GM23338 (cell line): ENCODE data around the gene USP2. TPM values are rescaled to one million over a fixed set of nuclear protein-coding genes. Genes with fewer than 3 reads are reported as not detected.

Experiments used
- ATAC-seq: fragments of 200-7000 bp; cut with Tn5 transposase; 3 replicates; pipeline ENCODE4 v1.9.1; 2020
- DNase-seq: peaks from one replicate; pipeline ENCODE4 v3.0.0-alpha.2; 2015; ENCODE audit warnings: low spot score
- H2AFZ ChIP-seq: fragments of 200-600 bp; sonication (generic); 2 replicates; pipeline ENCODE4 v1.8.0; 2016; ENCODE audit warnings: antibody characterized with exemption, mild to moderate bottlenecking, moderate library complexity
- H3F3A ChIP-seq: fragments of 200-600 bp; sonication (generic); replicated peaks from 2 replicates; pipeline ENCODE4 v1.8.0; 2017; ENCODE audit warnings: antibody characterized with exemption, mixed run types, low read depth
- H3K27ac ChIP-seq: fragments of 200-600 bp; sonication (generic); 2 replicates; pipeline ENCODE4 v1.6.1; 2016; ENCODE audit warnings: low read depth
- H3K27me3 ChIP-seq: fragments of 200-600 bp; sonication (generic); 2 replicates; pipeline ENCODE4 v1.8.0; 2016; ENCODE audit warnings: mild to moderate bottlenecking, mixed run types, moderate library complexity; ENCODE audit not compliant: insufficient read depth
- H3K36me3 ChIP-seq: fragments of 200-600 bp; sonication (generic); 2 replicates; pipeline ENCODE4 v1.8.0; 2016; ENCODE audit warnings: mild to moderate bottlenecking; ENCODE audit not compliant: insufficient read depth
- H3K4me1 ChIP-seq: fragments of 200-600 bp; sonication (generic); 2 replicates; pipeline ENCODE4 v1.8.0; 2016; ENCODE audit warnings: mild to moderate bottlenecking, moderate library complexity; ENCODE audit not compliant: insufficient read depth
- H3K4me2 ChIP-seq: fragments of 200-600 bp; sonication (generic); 2 replicates; pipeline ENCODE4 v1.7.1; 2017; ENCODE audit warnings: mixed run types
- H3K4me3 ChIP-seq: fragments of 200-600 bp; sonication (generic); 2 replicates; pipeline ENCODE4 v1.6.1; 2016; ENCODE audit warnings: mixed run types
- H3K79me2 ChIP-seq: fragments of 200-600 bp; sonication (generic); replicated peaks from 2 replicates; pipeline ENCODE4 v1.8.0; 2017; ENCODE audit warnings: mild to moderate bottlenecking; ENCODE audit not compliant: insufficient read depth
- H3K9me2 ChIP-seq: fragments of 200-600 bp; sonication (generic); 2 replicates; pipeline ENCODE4 v1.8.0; 2017; ENCODE audit not compliant: insufficient read depth
- H4K20me1 ChIP-seq: fragments of 200-600 bp; sonication (generic); replicated peaks from 2 replicates; pipeline ENCODE4 v1.8.0; 2017; ENCODE audit warnings: mild to moderate bottlenecking; ENCODE audit not compliant: insufficient read depth
- H3K27ac Mint-ChIP-seq: 2 replicates; pipeline ENCODE4 v1.8.0; 2020; ENCODE audit warnings: inconsistent platforms, mild to moderate bottlenecking, moderate library complexity, mixed read lengths
- H3K27me3 Mint-ChIP-seq: 3 replicates; pipeline ENCODE4 v1.8.0; 2022; ENCODE audit warnings: low read depth, mild to moderate bottlenecking, moderate library complexity, mixed read lengths, inconsistent platforms; ENCODE audit not compliant: insufficient read depth, poor library complexity
- H3K36me3 Mint-ChIP-seq: 3 replicates; pipeline ENCODE4 v1.8.0; 2021; ENCODE audit warnings: low read depth, mild to moderate bottlenecking, inconsistent platforms, moderate library complexity, mixed read lengths
- H3K4me1 Mint-ChIP-seq: 3 replicates; pipeline ENCODE4 v1.8.0; 2020; ENCODE audit warnings: mild to moderate bottlenecking, inconsistent platforms, mixed read lengths
- H3K4me3 Mint-ChIP-seq: 3 replicates; pipeline ENCODE4 v1.8.0; 2021; ENCODE audit warnings: moderate library complexity, mild to moderate bottlenecking, inconsistent platforms, mixed read lengths
- H3K9me3 Mint-ChIP-seq: 3 replicates; pipeline ENCODE4 v1.8.0; 2020; ENCODE audit warnings: moderate library complexity, mild to moderate bottlenecking, inconsistent platforms, mixed read lengths
- CREB1 ChIP-seq: fragments of 250-450 bp; sonication (Bioruptor Pico); IDR thresholded peaks from 2 replicates; pipeline ENCODE4 v1.5.0; 2020; ENCODE audit warnings: low read depth, mild to moderate bottlenecking, moderate library complexity
- CTCF ChIP-seq, 2 experiments: fragments of 200-600 bp in 1 of 2; sonication (generic) in 1 of 2; conservative IDR thresholded peaks; 2 replicates each; pipeline versions ENCODE4 v1.5.1 to v1.6.1; 2016 to 2017; ENCODE audit warnings: antibody characterized with exemption in 2 of 2, low read depth in 2 of 2, mild to moderate bottlenecking in 2 of 2, moderate library complexity in 1 of 2
- EZH2 ChIP-seq: fragments of 200-600 bp; sonication (generic); IDR thresholded peaks from one replicate; pipeline ENCODE4 v1.8.0; 2017; ENCODE audit warnings: antibody characterized with exemption, mild to moderate bottlenecking, low read depth; ENCODE audit not compliant: unreplicated experiment
- EZH2phosphoT487 ChIP-seq: fragments of 200-600 bp; sonication (generic); IDR thresholded peaks from one replicate; pipeline ENCODE4 v1.8.1; 2018; ENCODE audit warnings: antibody characterized with exemption; ENCODE audit not compliant: unreplicated experiment
- JUNB ChIP-seq: IDR thresholded peaks from one replicate; pipeline ENCODE4 v1.6.1; 2016; ENCODE audit warnings: antibody characterized with exemption; ENCODE audit not compliant: unreplicated experiment
- NANOG ChIP-seq: IDR thresholded peaks from 2 replicates; pipeline ENCODE4 v1.6.1; 2016; ENCODE audit warnings: antibody characterized with exemption, borderline replicate concordance
- POLR2AphosphoS5 ChIP-seq: IDR thresholded peaks from 2 replicates; pipeline ENCODE4 v1.6.1; 2016; ENCODE audit warnings: antibody characterized with exemption, low read depth
- STAT1 ChIP-seq: IDR thresholded peaks from one replicate; pipeline ENCODE4 v1.6.1; 2016; ENCODE audit warnings: antibody characterized with exemption; ENCODE audit not compliant: unreplicated experiment
- ZNF114 ChIP-seq: fragments of 250-450 bp; sonication (Bioruptor Pico); IDR thresholded peaks from 2 replicates; pipeline ENCODE4 v1.5.0; 2020; ENCODE audit warnings: mild to moderate bottlenecking, moderate library complexity
- ZNF331 ChIP-seq: fragments of 250-450 bp; sonication (Bioruptor Pico); IDR thresholded peaks from 2 replicates; pipeline ENCODE4 v1.5.0; 2020; ENCODE audit warnings: low read depth, mild to moderate bottlenecking, moderate library complexity
- polyA plus RNA-seq: library from polyadenylated mRNA; unstranded; fragments of >200 nt; fragmentation: Nextera tagmentation; extraction: Ambion mirVana; gene quantifications from 2 replicates; pipeline ENCODE4 v1.2.1, GENCODE V29; 2016
- total RNA-seq: library from RNA; depleted of rRNA; stranded (reverse); fragments of >200 nt; shearing (Covaris generic); gene quantifications from 2 replicates; pipeline ENCODE4 v1.2.3, GENCODE V29; 2014
- TF ChIP-seq, protein P1 (sequence below): IDR thresholded peaks from 2 replicates; pipeline ENCODE4 v1.6.1; 2016; ENCODE audit warnings: antibody characterized with exemption
- TF ChIP-seq, protein P2 (sequence below): fragments of 250-450 bp; sonication (Bioruptor Pico); IDR thresholded peaks from 2 replicates; pipeline ENCODE4 v1.5.0; 2020; ENCODE audit warnings: mild to moderate bottlenecking, moderate library complexity

USP2 gene
- total and polyA plus RNA-seq, 2 experiments from 2014 or later: 4.9 to 5.0 TPM

GRCh38 chr11:119357074-119357473 lies 24.4 kb downstream of the USP2 start:
- Histone ChIP-seq H3K4me1 (peaks cover 31% of the 10 kb centered on the region), H3K79me2 (no peaks in the 10 kb centered on the region), H3K4me3 (peak overlapping the region; percentile 96; the same call in 1 of the 2 replicates), H3K4me2 (no peak overlapping the region), H3F3A (peaks cover 3% of the 10 kb centered on the region; the same call in 1 of the 2 replicates), H2AFZ (no peak overlapping the region), H3K9me2 (no peaks in the 10 kb centered on the region), H3K27ac (no peak overlapping the region), H3K27me3 (peaks cover 30% of the 10 kb centered on the region), H4K20me1 (peaks cover 4% of the 10 kb centered on the region; the same call in 1 of the 2 replicates), H3K36me3 (no peaks in the 10 kb centered on the region)
- TF ChIP-seq NANOG (no peak), ZNF331 (CRISPR knock-in tag) (no peak), CREB1 (CRISPR knock-in tag) (no peak), CTCF (conservative IDR thresholded peaks at IDR 0.05; ENCODE audit: low read depth in 2 of 2) (no peak), JUNB (no peak), ZNF114 (no peak), EZH2phosphoT487 (no peak), STAT1 (no peak), EZH2 (no peak)
- no peaks in the 10 kb centered on the region; the same call in 2 of the 3 replicates for H3K9me3 Mint-ChIP-seq
- peaks cover 38% of the 10 kb centered on the region for H3K4me1 Mint-ChIP-seq
- H3K36me3 Mint-ChIP-seq: peaks cover 19% of the 10 kb centered on the region
- ATAC-seq: peak; percentile 4
- H3K27ac Mint-ChIP-seq: no peak overlapping the region
- DNase-seq: no peak
- peak overlapping the region; percentile 55 for H3K4me3 Mint-ChIP-seq
- peaks cover 12% of the 10 kb centered on the region for H3K27me3 Mint-ChIP-seq

GRCh38 chr11:119356349-119357031 lies 25.0 kb downstream of the USP2 start:
- DNase-seq (peak; percentile 97), ATAC-seq (peak; percentile 83)
- H3K4me2 ChIP-seq: peak overlapping the region; percentile 100
- no peaks in the 10 kb centered on the region for H3K79me2 ChIP-seq
- no peaks in the 10 kb centered on the region for H3K9me2 ChIP-seq
- Mint-ChIP-seq H3K9me3 (no peaks in the 10 kb centered on the region; the same call in 2 of the 3 replicates), H3K36me3 (peaks cover 19% of the 10 kb centered on the region), H3K4me1 (peaks cover 32% of the 10 kb centered on the region), H3K27ac (peak overlapping the region; percentile 85), H3K27me3 (peaks cover 12% of the 10 kb centered on the region), H3K4me3 (peak overlapping the region; percentile 79)
- 0 out of 2 replicates have a peak, but pooled peaks cover 3% of the 10 kb centered on the region for H3F3A ChIP-seq
- H2AFZ ChIP-seq: peak overlapping the region; percentile 100
- H3K27ac ChIP-seq: no peak overlapping the region
- no peaks in the 10 kb centered on the region; the same call in 1 of the 2 replicates for H4K20me1 ChIP-seq
- H3K36me3 ChIP-seq: no peaks in the 10 kb centered on the region
- H3K4me3 ChIP-seq: peak overlapping the region; percentile 96
- peaks cover 25% of the 10 kb centered on the region for H3K27me3 ChIP-seq
- peaks cover 26% of the 10 kb centered on the region for H3K4me1 ChIP-seq
- TF ChIP-seq, protein P1, sequence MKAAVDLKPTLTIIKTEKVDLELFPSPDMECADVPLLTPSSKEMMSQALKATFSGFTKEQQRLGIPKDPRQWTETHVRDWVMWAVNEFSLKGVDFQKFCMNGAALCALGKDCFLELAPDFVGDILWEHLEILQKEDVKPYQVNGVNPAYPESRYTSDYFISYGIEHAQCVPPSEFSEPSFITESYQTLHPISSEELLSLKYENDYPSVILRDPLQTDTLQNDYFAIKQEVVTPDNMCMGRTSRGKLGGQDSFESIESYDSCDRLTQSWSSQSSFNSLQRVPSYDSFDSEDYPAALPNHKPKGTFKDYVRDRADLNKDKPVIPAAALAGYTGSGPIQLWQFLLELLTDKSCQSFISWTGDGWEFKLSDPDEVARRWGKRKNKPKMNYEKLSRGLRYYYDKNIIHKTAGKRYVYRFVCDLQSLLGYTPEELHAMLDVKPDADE: no peak
- TF ChIP-seq, protein P2, sequence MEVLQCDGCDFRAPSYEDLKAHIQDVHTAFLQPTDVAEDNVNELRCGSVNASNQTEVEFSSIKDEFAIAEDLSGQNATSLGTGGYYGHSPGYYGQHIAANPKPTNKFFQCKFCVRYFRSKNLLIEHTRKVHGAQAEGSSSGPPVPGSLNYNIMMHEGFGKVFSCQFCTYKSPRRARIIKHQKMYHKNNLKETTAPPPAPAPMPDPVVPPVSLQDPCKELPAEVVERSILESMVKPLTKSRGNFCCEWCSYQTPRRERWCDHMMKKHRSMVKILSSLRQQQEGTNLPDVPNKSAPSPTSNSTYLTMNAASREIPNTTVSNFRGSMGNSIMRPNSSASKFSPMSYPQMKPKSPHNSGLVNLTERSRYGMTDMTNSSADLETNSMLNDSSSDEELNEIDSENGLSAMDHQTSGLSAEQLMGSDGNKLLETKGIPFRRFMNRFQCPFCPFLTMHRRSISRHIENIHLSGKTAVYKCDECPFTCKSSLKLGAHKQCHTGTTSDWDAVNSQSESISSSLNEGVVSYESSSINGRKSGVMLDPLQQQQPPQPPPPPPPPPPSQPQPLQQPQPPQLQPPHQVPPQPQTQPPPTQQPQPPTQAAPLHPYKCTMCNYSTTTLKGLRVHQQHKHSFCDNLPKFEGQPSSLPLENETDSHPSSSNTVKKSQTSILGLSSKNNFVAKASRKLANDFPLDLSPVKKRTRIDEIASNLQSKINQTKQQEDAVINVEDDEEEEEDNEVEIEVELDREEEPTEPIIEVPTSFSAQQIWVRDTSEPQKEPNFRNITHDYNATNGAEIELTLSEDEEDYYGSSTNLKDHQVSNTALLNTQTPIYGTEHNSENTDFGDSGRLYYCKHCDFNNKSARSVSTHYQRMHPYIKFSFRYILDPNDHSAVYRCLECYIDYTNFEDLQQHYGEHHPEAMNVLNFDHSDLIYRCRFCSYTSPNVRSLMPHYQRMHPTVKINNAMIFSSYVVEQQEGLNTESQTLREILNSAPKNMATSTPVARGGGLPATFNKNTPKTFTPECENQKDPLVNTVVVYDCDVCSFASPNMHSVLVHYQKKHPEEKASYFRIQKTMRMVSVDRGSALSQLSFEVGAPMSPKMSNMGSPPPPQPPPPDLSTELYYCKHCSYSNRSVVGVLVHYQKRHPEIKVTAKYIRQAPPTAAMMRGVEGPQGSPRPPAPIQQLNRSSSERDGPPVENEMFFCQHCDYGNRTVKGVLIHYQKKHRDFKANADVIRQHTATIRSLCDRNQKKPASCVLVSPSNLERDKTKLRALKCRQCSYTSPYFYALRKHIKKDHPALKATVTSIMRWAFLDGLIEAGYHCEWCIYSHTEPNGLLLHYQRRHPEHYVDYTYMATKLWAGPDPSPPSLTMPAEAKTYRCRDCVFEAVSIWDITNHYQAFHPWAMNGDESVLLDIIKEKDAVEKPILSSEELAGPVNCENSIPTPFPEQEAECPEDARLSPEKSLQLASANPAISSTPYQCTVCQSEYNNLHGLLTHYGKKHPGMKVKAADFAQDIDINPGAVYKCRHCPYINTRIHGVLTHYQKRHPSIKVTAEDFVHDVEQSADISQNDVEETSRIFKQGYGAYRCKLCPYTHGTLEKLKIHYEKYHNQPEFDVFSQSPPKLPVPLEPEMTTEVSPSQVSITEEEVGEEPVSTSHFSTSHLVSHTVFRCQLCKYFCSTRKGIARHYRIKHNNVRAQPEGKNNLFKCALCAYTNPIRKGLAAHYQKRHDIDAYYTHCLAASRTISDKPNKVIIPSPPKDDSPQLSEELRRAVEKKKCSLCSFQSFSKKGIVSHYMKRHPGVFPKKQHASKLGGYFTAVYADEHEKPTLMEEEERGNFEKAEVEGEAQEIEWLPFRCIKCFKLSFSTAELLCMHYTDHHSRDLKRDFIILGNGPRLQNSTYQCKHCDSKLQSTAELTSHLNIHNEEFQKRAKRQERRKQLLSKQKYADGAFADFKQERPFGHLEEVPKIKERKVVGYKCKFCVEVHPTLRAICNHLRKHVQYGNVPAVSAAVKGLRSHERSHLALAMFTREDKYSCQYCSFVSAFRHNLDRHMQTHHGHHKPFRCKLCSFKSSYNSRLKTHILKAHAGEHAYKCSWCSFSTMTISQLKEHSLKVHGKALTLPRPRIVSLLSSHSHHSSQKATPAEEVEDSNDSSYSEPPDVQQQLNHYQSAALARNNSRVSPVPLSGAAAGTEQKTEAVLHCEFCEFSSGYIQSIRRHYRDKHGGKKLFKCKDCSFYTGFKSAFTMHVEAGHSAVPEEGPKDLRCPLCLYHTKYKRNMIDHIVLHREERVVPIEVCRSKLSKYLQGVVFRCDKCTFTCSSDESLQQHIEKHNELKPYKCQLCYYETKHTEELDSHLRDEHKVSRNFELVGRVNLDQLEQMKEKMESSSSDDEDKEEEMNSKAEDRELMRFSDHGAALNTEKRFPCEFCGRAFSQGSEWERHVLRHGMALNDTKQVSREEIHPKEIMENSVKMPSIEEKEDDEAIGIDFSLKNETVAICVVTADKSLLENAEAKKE (CRISPR knock-in tag): no peak
- TF ChIP-seq EZH2 (no peak), NANOG (no peak), POLR2AphosphoS5 (no peak), EZH2phosphoT487 (no peak), JUNB (no peak)
